T-helper 22 cell (primary cell): ENCODE data around the gene MDM2.
"Not testable (repeated sequence)": the region's sequence is repeated elsewhere in the genome, so short reads cannot be mapped to it uniquely, and the experiment has no call there.

Experiments
- DNase-seq: peaks from one replicate; pipeline ENCODE4 v3.0.0-alpha.2; 2020; ENCODE audit warnings: low read depth

The MDM2 gene

DNA sequence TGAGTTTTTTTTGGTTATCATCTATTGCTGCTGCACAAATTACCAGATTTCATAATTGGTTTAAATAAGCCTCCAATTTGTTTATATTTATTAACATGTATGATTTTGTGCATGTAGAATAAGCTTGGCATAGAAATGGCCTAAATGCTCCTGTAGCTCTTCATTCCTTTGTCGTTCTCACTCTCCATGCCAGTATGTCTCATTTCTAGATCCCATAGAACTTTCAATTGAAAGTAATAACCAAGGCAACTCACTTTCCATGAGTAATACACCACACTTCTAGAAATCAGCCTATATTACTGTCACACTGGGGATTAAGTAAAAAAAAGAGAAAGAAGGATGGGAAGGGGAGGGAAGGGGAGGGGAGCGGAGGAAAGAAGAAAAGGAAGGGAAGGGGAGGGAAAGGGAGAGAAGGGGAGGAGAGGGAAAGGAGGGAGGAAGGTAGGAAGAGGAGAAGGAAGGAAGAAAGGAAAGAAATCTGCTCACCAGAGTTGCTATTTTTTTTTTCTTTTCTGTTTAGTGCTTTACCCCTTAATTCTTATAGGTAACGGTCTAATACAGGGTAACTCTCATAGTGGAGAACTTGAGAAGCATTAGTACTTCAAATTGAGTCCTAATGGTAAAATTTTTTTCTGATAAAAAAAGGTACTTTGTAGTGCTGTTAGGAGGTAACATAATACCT is 45.6 kb downstream of the MDM2 start:
- DNase-seq = no peak

DNA sequence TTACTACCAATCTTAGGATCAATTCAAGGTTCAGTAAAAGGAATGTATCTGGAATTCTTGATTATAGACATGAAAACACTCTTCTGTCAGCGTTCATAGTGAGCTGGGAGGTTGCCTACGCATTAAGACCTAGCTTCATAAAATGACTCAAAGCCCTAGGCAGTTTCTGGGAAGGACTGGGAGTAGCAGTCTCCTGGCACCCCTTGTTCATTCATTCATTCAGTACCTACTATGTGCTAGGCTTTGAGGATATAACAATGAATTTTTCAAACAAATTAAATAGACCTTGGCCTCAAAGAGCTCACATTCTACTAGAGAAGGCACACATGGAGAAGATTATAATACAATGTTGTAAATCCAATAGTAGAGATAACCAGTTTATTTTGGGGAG is 46.1 kb downstream of the MDM2 start:
- DNase-seq = no peak

DNA sequence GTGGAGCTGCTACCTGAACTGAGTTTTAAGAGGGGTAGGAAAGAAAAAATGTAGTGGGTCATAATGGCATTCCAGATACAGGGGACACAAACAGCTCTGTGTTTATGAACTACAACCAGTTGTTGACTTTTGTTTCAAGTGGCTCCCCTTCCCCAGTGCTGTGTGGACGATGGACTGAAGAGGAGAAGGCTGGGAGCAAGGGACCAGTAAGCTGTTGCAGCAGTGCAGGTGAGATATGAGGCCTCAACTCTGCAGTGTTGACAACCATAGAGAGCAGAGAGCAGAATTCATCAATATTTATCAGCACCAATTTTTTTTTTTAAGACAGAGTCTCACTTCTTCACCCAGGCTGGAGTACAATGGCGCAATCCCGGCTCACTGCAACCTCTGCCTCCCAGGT is 46.6 kb downstream of the MDM2 start:
- DNase-seq = no peak

DNA sequence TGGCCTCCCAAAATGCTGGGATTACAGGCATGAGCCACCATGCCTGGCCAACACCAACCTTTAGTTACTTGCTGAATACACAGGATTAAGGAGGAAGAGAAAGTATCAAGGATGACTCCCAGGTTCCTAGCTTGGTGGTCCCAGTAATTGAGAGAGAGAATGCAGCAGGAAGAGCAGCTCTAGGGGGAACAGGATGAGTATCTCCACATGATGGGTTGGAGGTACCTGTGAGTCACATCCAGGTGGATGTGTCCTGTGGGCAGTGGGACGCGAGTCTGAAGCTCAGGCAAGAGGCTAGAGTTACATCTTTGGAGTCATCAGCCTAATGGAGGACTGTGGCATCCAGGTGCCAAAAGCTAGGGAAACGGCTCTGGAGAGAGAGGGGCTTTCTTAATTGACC is 47.1 kb downstream of the MDM2 start:
- no peak for DNase-seq

DNA sequence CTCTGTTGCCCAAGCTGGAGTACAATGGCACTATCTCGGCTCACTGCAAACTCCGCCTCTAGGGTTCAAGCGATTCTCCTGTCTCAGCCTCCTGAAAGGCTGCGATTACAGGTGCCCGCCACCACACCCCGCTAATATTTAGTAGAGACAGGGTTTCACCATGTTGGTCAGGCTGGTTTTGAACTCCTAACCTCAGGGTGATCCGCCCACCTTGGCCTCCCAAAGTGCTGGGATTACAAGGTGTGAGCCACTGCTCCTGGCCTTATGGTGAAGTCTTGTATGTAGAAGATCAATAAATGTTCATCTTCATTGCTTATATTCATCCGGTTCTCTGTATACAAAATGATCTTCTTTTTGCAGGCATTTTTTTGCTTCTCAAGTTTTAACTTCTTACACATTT is 47.8 kb downstream of the MDM2 start:
- DNase-seq = no peak

DNA sequence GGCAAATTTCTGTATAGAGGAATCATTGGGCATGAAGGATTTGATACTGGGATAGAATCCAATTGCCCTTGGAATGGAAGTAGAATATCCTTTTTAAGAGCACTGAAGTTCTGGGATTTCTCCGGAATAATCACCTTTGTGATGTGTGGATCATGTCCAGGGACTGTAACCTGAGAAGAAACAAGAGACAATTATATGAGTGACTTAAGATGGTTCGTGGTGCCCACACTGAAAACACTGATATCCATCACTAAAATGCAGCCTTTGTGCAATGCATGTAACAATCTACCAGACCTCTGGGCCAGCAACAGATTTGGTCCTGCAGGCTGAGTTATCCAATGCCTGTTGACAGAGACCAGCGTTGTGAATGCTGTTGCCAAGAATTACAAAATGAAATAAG is 48.5 kb downstream of the MDM2 start:
- DNase-seq = no peak

DNA sequence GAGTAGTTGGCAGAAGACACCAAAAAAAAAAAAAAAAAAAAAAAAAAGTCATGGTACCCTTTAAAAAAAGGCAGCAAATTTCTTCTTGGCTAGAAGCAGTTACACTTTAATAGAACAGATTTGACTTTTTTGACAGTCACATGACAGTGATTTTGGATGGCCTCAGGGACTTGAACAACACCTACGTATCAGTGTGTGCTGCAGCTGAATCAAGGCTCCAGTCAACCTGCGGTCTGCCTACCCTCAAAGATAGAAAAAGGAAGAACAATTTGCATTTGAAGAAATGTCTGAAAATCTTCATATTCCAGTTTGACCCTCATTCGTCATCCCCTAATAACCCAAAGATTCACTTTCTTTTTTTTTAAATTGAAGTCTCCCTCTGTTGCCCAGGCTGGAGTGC is 53.9 kb downstream of the MDM2 start:
- no peak for DNase-seq

GRCh38 chr12:68863109-68863770 is 55.3 kb downstream of the MDM2 start:
- no peak for DNase-seq

DNA sequence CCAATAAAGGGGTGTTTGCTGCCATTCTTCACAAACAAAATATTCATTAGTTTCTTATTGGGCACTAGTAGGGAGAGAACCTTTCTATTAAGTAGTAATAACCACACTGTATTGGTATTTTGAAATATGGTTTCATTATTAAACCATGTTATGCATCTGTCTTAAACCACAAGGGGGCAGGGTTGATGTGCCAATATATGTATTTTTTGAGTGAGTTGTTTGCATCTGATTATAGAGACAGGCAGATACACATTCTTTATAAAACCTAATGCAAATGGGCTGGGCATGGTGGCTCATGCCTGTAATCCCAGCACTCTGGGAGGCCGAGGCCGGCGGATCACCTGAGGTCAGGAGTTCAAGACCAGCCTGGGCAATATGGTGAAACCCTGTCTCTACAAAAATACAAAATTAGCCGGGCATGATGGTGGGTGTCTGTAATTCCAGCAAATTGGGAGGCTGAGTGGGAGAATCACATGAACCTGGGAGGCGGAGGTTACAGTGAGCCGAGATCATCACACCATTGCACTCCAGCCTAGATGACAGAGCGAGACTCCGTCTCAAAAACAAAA is 56.0 kb downstream of the MDM2 start:
- DNase-seq = not testable (repeated sequence)

- DNase-seq = no peak
Measured at GRCh38 chr12:68864604-68865003, 56.6 kb downstream of the MDM2 start.

DNA sequence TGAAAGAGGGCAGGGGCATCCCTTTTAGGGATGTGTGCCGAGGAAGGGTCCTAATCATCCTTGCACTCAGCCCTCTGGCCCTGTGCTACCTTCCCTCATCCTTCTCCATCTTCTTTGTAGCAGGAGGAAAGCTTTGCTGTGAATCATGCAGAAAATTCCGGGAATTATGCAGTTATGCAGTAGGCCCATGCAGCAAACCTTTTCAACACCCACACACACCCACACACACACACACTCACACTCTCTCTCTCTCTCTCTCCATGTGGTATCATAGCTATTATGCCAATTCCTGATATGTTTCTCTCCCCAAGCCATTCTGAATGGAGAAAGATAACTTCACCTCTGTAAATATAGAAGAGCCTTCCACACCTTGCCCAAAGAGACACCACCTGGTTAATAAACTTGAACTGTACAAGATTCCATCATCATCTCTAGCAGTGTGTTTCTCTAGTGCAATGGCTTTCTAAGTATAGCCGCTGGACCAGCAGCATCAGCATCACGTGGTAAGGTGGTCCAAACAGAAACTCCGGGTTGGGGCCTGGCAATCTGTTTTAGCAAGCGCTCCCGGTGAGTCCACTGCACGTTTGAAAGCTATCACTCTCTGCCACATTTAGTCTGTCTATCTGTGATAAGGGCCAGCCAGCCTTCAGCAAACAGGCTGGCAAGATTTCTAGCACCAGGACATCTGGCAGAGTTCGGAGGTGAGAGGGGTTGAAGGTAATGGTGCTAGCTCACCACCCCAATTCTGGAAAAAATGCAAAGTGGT is 57.6 kb downstream of the MDM2 start:
- no peak for DNase-seq

GRCh38 chr12:68866950-68867349 is 59.0 kb downstream of the MDM2 start:
- no peak for DNase-seq

GRCh38 chr12:68867606-68868005 is 59.6 kb downstream of the MDM2 start:
- no peak for DNase-seq

- DNase-seq = no peak
Measured at GRCh38 chr12:68868043-68868790, 60.2 kb downstream of the MDM2 start.

- DNase-seq = no peak
Measured at GRCh38 chr12:68870011-68870410, 62.0 kb downstream of the MDM2 start.

GRCh38 chr12:68870443-68870842 is 62.5 kb downstream of the MDM2 start:
- no peak for DNase-seq

GRCh38 chr12:68871396-68871795 is 63.4 kb downstream of the MDM2 start:
- DNase-seq = no peak

- DNase-seq = no peak
Measured at GRCh38 chr12:68871921-68872320, 63.9 kb downstream of the MDM2 start.

GRCh38 chr12:68873316-68873715 is 65.3 kb downstream of the MDM2 start:
- no peak for DNase-seq

GRCh38 chr12:68876461-68876860 is 68.5 kb downstream of the MDM2 start:
- DNase-seq = no peak

DNA sequence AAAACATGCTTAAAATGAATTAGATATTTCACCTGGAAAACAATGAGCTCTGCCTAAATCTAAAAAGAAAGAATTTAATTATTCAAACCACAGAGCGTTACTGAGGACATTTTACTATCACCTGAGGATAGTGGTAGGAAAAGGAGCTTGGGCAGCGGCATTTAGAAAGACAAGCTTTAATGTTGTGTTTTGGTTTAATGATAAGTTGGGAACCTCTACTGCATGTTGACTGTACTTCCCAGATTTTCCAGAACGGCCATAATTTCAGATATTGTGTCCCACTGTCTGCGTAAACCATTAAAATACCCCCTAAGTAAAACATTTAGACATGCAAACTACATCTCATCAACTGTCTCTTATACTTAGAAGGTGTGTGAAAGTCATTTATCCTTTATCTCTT is 69.6 kb downstream of the MDM2 start:
- no peak for DNase-seq

DNA sequence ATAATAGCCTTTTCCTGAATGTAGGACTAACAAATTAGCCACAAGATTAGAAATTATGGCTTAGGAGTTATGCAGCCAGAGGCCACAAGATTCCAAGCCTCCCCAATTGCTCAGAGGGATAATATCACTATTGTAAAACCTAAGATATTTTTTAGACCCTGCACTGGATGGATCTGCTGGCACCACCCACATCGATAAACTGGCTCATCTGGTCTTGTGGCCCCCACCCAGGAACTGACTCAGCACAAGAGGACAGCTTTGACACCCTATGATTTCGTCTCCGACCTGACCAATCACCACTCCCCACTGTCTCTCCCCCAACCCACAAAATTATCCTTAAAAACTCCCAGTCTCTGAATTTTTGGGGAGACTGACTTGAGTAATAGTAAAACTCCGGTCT is 70.3 kb downstream of the MDM2 start:
- DNase-seq = no peak
